Measurements from ENCODE around the gene C3. TPM values are rescaled to one million over a fixed set of nuclear protein-coding genes. Genes with fewer than 3 reads are reported as not detected.

Gene C3
- polyA plus RNA-seq, 1 donor (not counting 4 experiments of a cell fraction or from before 2014, with no cell fraction given), result 10.7 TPM

- Histone ChIP-seq H3K4me3 (ENCODE audit: control insufficient read depth in 2 of 3, extremely low read depth in 1 of 3, insufficient read depth in 2 of 3, low read depth in 1 of 3, low read length in 3 of 3) (no peak overlapping the region), H3K27ac (ENCODE audit: control insufficient read depth, insufficient read depth, low read length) (no peak overlapping the region), H3K79me2 (ENCODE audit: control insufficient read depth, insufficient read depth, low read length) (no peaks in the 10 kb centered on the region), H3K9ac (ENCODE audit: control insufficient read depth, extremely low read depth, insufficient read depth, low read length) (no peak overlapping the region), H3K4me1 (ENCODE audit: control insufficient read depth, extremely low read depth, insufficient read depth, low read length) (no peaks in the 10 kb centered on the region), H3K9me3 (ENCODE audit: control insufficient read depth, low read depth, low read length) (no peaks in the 10 kb centered on the region), H2AFZ (ENCODE audit: control insufficient read depth, low read length) (no peak overlapping the region), H3K9me1 (ENCODE audit: control insufficient read depth, extremely low read depth, insufficient read depth, low read length) (no peaks in the 10 kb centered on the region), H3K36me3 (ENCODE audit: control insufficient read depth in 2 of 2, extremely low read depth in 1 of 2, insufficient read depth in 2 of 2, low read length in 2 of 2) (no peaks in the 10 kb centered on the region), H3K27me3 (ENCODE audit: control insufficient read depth, extremely low read depth, insufficient read depth, low read length) (no peaks in the 10 kb centered on the region), H3K4me2 (ENCODE audit: control insufficient read depth, extremely low read depth, insufficient read depth, low read depth, low read length) (no peak overlapping the region), H4K20me1 (ENCODE audit: control insufficient read depth, extremely low read depth, insufficient read depth, low read length) (no peaks in the 10 kb centered on the region)
- DNase-seq (ENCODE audit: low read depth, low spot score), result no peak
- dilution Hi-C loops (cut with MboI; ENCODE audit: extremely low pct_ligation_motif_present, low sequenced_read_pairs), result no loop called here
- TF ChIP-seq CTCF (optimal IDR thresholded peaks at IDR 0.05 in 1 of 3, IDR thresholded peaks at IDR 0.05 in 1 of 3, conservative IDR thresholded peaks at IDR 0.05 in 1 of 3; ENCODE audit: extremely low read depth in 1 of 3, insufficient read depth in 2 of 3, low read length in 3 of 3), result no peak
- TF ChIP-seq EZH2 (IDR thresholded peaks at IDR 0.05; ENCODE audit: low read length), result no peak
- FAIRE-seq, result no peak
Measured at GRCh38 chr19:6693681-6694080, 26.8 kb downstream of the C3 start.

GRCh38 chr19:6693056-6693471 is 27.4 kb downstream of the C3 start:
- FAIRE-seq (no peak), DNase-seq (ENCODE audit: low read depth, low spot score) (no peak)
- Histone ChIP-seq H3K9me3 (ENCODE audit: control insufficient read depth, low read depth, low read length) (no peaks in the 10 kb centered on the region), H3K4me2 (ENCODE audit: control insufficient read depth, extremely low read depth, insufficient read depth, low read depth, low read length) (no peak overlapping the region), H3K4me1 (ENCODE audit: control insufficient read depth, extremely low read depth, insufficient read depth, low read length) (no peaks in the 10 kb centered on the region), H3K79me2 (ENCODE audit: control insufficient read depth, insufficient read depth, low read length) (no peaks in the 10 kb centered on the region), H3K9me1 (ENCODE audit: control insufficient read depth, extremely low read depth, insufficient read depth, low read length) (no peaks in the 10 kb centered on the region), H3K36me3 (ENCODE audit: control insufficient read depth in 2 of 2, extremely low read depth in 1 of 2, insufficient read depth in 2 of 2, low read length in 2 of 2) (no peaks in the 10 kb centered on the region), H2AFZ (ENCODE audit: control insufficient read depth, low read length) (no peak overlapping the region), H3K9ac (ENCODE audit: control insufficient read depth, extremely low read depth, insufficient read depth, low read length) (no peak overlapping the region), H3K4me3 (ENCODE audit: control insufficient read depth in 2 of 3, extremely low read depth in 1 of 3, insufficient read depth in 2 of 3, low read depth in 1 of 3, low read length in 3 of 3) (no peak overlapping the region), H3K27ac (ENCODE audit: control insufficient read depth, insufficient read depth, low read length) (no peak overlapping the region), H3K27me3 (ENCODE audit: control insufficient read depth, extremely low read depth, insufficient read depth, low read length) (no peaks in the 10 kb centered on the region), H4K20me1 (ENCODE audit: control insufficient read depth, extremely low read depth, insufficient read depth, low read length) (no peaks in the 10 kb centered on the region)
- dilution Hi-C loops (cut with MboI; ENCODE audit: extremely low pct_ligation_motif_present, low sequenced_read_pairs), result no loop called here
- no peak for TF ChIP-seq CTCF (optimal IDR thresholded peaks at IDR 0.05 in 1 of 3, IDR thresholded peaks at IDR 0.05 in 1 of 3, conservative IDR thresholded peaks at IDR 0.05 in 1 of 3; ENCODE audit: extremely low read depth in 1 of 3, insufficient read depth in 2 of 3, low read length in 3 of 3)

Data from keratinocyte (primary cell).